ENCODE data around the gene RANBP9. TPM values are rescaled to one million over a fixed set of nuclear protein-coding genes. Genes with fewer than 3 reads are reported as not detected.

RANBP9 gene
- total and polyA plus RNA-seq, 9 of the 15 experiments (the other 6 are each of a cell fraction or from before 2014, with no cell fraction given) = 27.5 to 130 (median 61.5) TPM

DNA sequence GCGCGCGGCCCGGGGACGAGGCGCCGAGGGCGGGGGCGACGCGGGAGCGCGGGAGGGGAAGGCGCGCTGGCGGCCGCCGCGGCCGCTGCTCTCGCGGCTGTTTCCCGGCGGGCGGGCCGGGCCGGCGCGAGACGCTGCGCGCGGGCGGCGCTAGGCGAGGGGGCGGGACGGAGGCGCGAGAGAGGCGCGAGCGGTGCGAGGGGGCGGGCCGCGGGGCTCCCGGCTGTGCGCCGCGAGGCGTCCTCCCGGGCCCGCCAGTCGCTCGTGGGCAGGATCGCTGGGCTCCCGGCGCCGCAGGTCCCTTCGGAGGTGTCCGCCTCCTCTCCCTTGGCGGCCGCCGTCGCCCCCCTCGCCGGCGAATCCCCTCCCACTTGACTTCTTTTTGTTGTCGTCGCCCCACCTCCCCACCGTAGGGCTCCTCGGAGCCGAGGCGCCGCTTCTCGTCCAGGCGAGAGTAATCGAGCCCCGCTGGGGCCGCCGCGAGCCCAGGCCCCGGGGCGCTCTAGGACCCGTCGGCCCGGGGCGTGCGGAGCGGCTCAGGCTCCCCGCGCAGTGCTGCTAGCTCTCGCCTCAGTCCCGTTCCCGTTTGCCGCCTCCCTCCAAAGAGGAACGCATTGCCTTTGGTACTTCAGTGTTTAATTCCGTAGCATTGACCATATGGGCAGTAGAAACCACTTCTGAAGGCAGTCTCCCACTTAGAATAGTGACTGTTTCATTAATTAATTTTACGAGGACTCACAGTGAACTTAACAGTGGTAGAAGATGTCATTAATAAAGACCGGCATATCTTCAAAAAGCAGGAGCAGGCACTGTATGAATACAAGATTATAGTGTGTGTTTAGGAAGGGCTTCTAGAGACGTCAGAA, at the start of gene RANBP9 (continued):
- TF ChIP-seq CGGBP1 (CRISPR knock-in tag; IDR thresholded peaks at IDR 0.05) (peak; percentile 46; the same call in 1 of the 2 replicates), KDM2B (CRISPR knock-in tag; IDR thresholded peaks at IDR 0.05) (peak; percentile 95), CBX5 (IDR thresholded peaks at IDR 0.05; ENCODE audit: borderline replicate concordance, low read depth) (0 out of 2 replicates have a peak, but pooled peaks have one; percentile 57), SMAD4 (CRISPR knock-in tag; conservative IDR thresholded peaks at IDR 0.05) (peak; percentile 86), ZFP36 (IDR thresholded peaks at IDR 0.05; ENCODE audit: low read depth, low read length, partially characterized antibody) (peak; percentile 25), FOXO4 (CRISPR knock-in tag; IDR thresholded peaks at IDR 0.05) (no peak), CAMTA2 (CRISPR knock-in tag; conservative IDR thresholded peaks at IDR 0.05) (0 out of 2 replicates have a peak, but pooled peaks have one; percentile 67), ZFP1 (CRISPR knock-in tag; IDR thresholded peaks at IDR 0.05) (no peak), YY1 (IDR thresholded peaks at IDR 0.05; ENCODE audit: borderline replicate concordance in 1 of 3, control insufficient read depth in 1 of 3, extremely low read depth in 1 of 3, insufficient read depth in 3 of 3, insufficient read length in 1 of 3, insufficient replicate concordance in 2 of 3, low read depth in 1 of 3, low read length in 2 of 3) (peak in 2 of 3 experiments; percentile 76 to 80), JUND (IDR thresholded peaks at IDR 0.05; ENCODE audit: borderline replicate concordance, low read depth, low read length) (0 out of 2 replicates have a peak, but pooled peaks have one; percentile 42), JUND (tag; IDR thresholded peaks at IDR 0.05; ENCODE audit: borderline replicate concordance, low read depth, low read length) (peak; percentile 40; the same call in 1 of the 3 replicates), FIP1L1 (IDR thresholded peaks at IDR 0.05; ENCODE audit: low read depth, low read length, poor library complexity, severe bottlenecking) (peak; percentile 43), AFF4 (CRISPR knock-in tag; IDR thresholded peaks at IDR 0.05) (peak; percentile 83; the same call in 1 of the 2 replicates), FUS (optimal IDR thresholded peaks at IDR 0.05; ENCODE audit: low read depth, low read length) (peak; percentile 66), CC2D1A (IDR thresholded peaks at IDR 0.05) (no peak), CBX3 (IDR thresholded peaks at IDR 0.05; ENCODE audit: borderline replicate concordance in 1 of 2, low read length in 2 of 2) (peak in 1 of 2 experiments; percentile 80; a peak in 2 of 3 replicates), NRF1 (conservative IDR thresholded peaks at IDR 0.05 in 1 of 2, IDR thresholded peaks at IDR 0.05 in 1 of 2) (peak; percentile 82 to 84), MEF2D (tag; conservative IDR thresholded peaks at IDR 0.05; ENCODE audit: low read depth) (peak; percentile 20; the same call in 1 of the 2 replicates)

Measured in K562 (cell line).